HepG2 (cell line): ENCODE data around the gene PLA1A. TPM values are rescaled to one million over a fixed set of nuclear protein-coding genes. Genes with fewer than 3 reads are reported as not detected.

Source experiments
- ATAC-seq: fragments of 200-7000 bp; cut with Tn5 transposase; 3 replicates; pipeline ENCODE4 v1.9.1; 2020; ENCODE audit warnings: mild to moderate bottlenecking, moderate library complexity
- BruUV-seq: library from RNA; stranded (reverse); fragments of 400-500 nt; replicated peaks from 2 replicates; lab custom pipeline; 2021; lab: Mats Ljungman, UMichigan
- CTCF ChIA-PET: fragments of 300-600 bp; formaldehyde crosslinking; extraction: SDS; loops from one replicate; lab custom pipeline; 2021; ENCODE audit warnings: low total read pairs, inconsistent platforms, low intra/inter-chr PET ratio; lab: Yijun Ruan, JAX
- POLR2A ChIA-PET: fragments of 350-600 bp; sonication (Branson Sonifier 250); formaldehyde crosslinking; loops from one replicate; lab custom pipeline; 2020; ENCODE audit warnings: antibody characterized with exemption, inconsistent platforms; lab: Yijun Ruan, JAX
- DNase-seq: peaks from one replicate; pipeline ENCODE4 v3.0.0-alpha.2; 2015; ENCODE audit warnings: low spot score
- FAIRE-seq: peaks from 3 replicates; lab custom pipeline; 2011; peaks lifted over from hg19 to GRCh38; lab: Jason Lieb, UNC
- H2AFZ ChIP-seq: one replicate; pipeline ENCODE4 v1.6.1; 2011; ENCODE audit warnings: low read length, inconsistent platforms
- H3K27ac ChIP-seq: fragments of 300-600 bp; 3 replicates; pipeline ENCODE4 v1.8.0; 2011; ENCODE audit warnings: mixed run types, mild to moderate bottlenecking, mixed read lengths, low read length, inconsistent platforms; ENCODE audit not compliant: insufficient read depth; ENCODE audit errors: extremely low read length
- H3K27me3 ChIP-seq, 2 experiments: fragments of 200-600 bp in 1 of 2; 2 replicates in 1 of 2; 3 replicates in 1 of 2; pipeline versions ENCODE4 v1.6.0 to v1.8.0; 2011; ENCODE audit warnings: low read length in 2 of 2, mild to moderate bottlenecking in 2 of 2, moderate library complexity in 2 of 2, inconsistent platforms in 1 of 2; ENCODE audit not compliant: insufficient read depth in 2 of 2, control insufficient read depth in 1 of 2
- H3K36me3 ChIP-seq, 2 experiments: fragments of 200-600 bp in 1 of 2; replicated peaks in 1 of 2; 2 replicates in 1 of 2; 3 replicates in 1 of 2; pipeline versions ENCODE4 v1.5.1 to v1.8.0; 2011; ENCODE audit warnings: low read length in 2 of 2, inconsistent platforms in 1 of 2; ENCODE audit not compliant: insufficient read depth in 2 of 2, control insufficient read depth in 1 of 2
- H3K4me1 ChIP-seq: 2 replicates; pipeline ENCODE4 v1.5.1; 2012; ENCODE audit warnings: low read length, inconsistent platforms; ENCODE audit not compliant: insufficient read depth
- H3K4me2 ChIP-seq: 2 replicates; pipeline ENCODE4 v1.6.0; 2011; ENCODE audit warnings: low read depth, low read length, inconsistent platforms
- H3K4me3 ChIP-seq, 3 experiments: fragments of 200-600 bp in 1 of 3; sonication (generic), shearing (Covaris generic) in 1 of 3; replicated peaks in 1 of 3; 2 replicates each; pipeline ENCODE4 v1.5.1; 2011 to 2016; ENCODE audit warnings: low read length in 3 of 3, inconsistent platforms in 2 of 3, low read depth in 2 of 3, mild to moderate bottlenecking in 2 of 3, control low read depth in 1 of 3, mixed read lengths in 1 of 3; ENCODE audit not compliant: insufficient read depth in 1 of 3
- H3K79me2 ChIP-seq: one replicate; pipeline ENCODE4 v1.6.1; 2011; ENCODE audit warnings: low read length, inconsistent platforms; ENCODE audit not compliant: insufficient read depth
- H3K9ac ChIP-seq: 2 replicates; pipeline ENCODE4 v1.6.0; 2011; ENCODE audit warnings: mild to moderate bottlenecking, low read depth, low read length, inconsistent platforms; ENCODE audit not compliant: insufficient read depth
- H3K9me3 ChIP-seq: 2 replicates; pipeline ENCODE4 v1.5.1; 2012; ENCODE audit warnings: mild to moderate bottlenecking, low read length
- H4K20me1 ChIP-seq: 2 replicates; pipeline ENCODE4 v1.6.0; 2011; ENCODE audit warnings: inconsistent platforms, mild to moderate bottlenecking, low read length, moderate library complexity; ENCODE audit not compliant: insufficient read depth
- ESRRA ChIP-seq: sonication (generic); formaldehyde crosslinking; IDR thresholded peaks from 2 replicates; pipeline ENCODE4 v1.5.1; 2020; ENCODE audit warnings: mild to moderate bottlenecking, low read depth, missing genetic modification reagents
- KLF11 ChIP-seq: IDR thresholded peaks from 2 replicates; pipeline ENCODE4 v1.6.1; 2016; ENCODE audit warnings: missing compliant biosample characterization
- MAFF ChIP-seq: IDR thresholded peaks from 2 replicates; pipeline ENCODE4 v1.6.1; 2011; ENCODE audit warnings: low read depth, low read length, improper control_type of control experiment
- SMAD1 ChIP-seq: sonication (generic); formaldehyde crosslinking; IDR thresholded peaks from 2 replicates; pipeline ENCODE4 v1.4.0; 2020; ENCODE audit warnings: missing genetic modification reagents, low read depth, mild to moderate bottlenecking, borderline replicate concordance
- SRSF1 ChIP-seq: fragments of 200-400 bp; formaldehyde crosslinking; optimal IDR thresholded peaks from 2 replicates; pipeline ENCODE3; 2017; ENCODE audit warnings: mild to moderate bottlenecking, low read depth, low read length, moderate library complexity
- ZNF331 ChIP-seq: sonication (generic); formaldehyde crosslinking; IDR thresholded peaks from 2 replicates; pipeline ENCODE4 v1.4.0; 2020; ENCODE audit warnings: missing genetic modification reagents
- ZNF557 ChIP-seq: sonication (generic); formaldehyde crosslinking; IDR thresholded peaks from 2 replicates; pipeline ENCODE4 v1.4.0; 2020; ENCODE audit warnings: missing genetic modification reagents
- ZNF839 ChIP-seq: sonication (generic); formaldehyde crosslinking; IDR thresholded peaks from 2 replicates; pipeline ENCODE4 v1.4.0; 2020; ENCODE audit warnings: missing genetic modification reagents, mild to moderate bottlenecking, borderline replicate concordance
- WGBS: methylation state at CpG from one replicate; pipeline ENCODE4 v1.1.6; 2017; ENCODE audit warnings: low lambda C conversion rate; 5-methylcytosine and 5-hydroxymethylcytosine counted together
- in situ Hi-C: cut with HindIII; loops from 2 replicates; pipeline ENCODE4 v1.10.0; 2017; ENCODE audit warnings: low pct_unique_long_range_greater_than_20kb; ENCODE audit not compliant: extremely low pct_ligation_motif_present
- intact Hi-C: fragments of 100-400 bp; cut with micrococcal nuclease; formaldehyde crosslinking; loops from one replicate; pipeline ENCODE4 v1.10.0; 2022; ENCODE audit not compliant: unreplicated experiment
- polyA plus RNA-seq, 8 experiments: library from polyadenylated mRNA; depleted of rRNA in 3 of 8; stranded (reverse) in 7 of 8; unstranded in 1 of 8; fragments of >200 nt; fragmentation: Illumina TruSeq in 4 of 8; extraction: Trizol in 4 of 8; gene quantifications; 2 replicates each; pipeline versions ENCODE4 v1.2.1 to v1.2.3, GENCODE V29; 2011 to 2016; ENCODE audit warnings: low read depth in 4 of 8, missing spikeins in 1 of 8, mixed read lengths in 1 of 8; ENCODE audit not compliant: insufficient read depth in 1 of 8
- total RNA-seq, 5 experiments: library from RNA; depleted of rRNA; stranded (reverse); fragments of >200 nt; fragmentation: Illumina TruSeq; extraction: Trizol; gene quantifications; 2 replicates each; pipeline ENCODE4 v1.2.3, GENCODE V29; 2016; ENCODE audit warnings: low read depth in 1 of 5
- TF ChIP-seq, protein P1 (sequence below): sonication (generic); formaldehyde crosslinking; IDR thresholded peaks from 2 replicates; pipeline ENCODE4 v1.5.0; 2020; ENCODE audit warnings: missing genetic modification reagents
- TF ChIP-seq, protein P2 (sequence below): fragments of 450-650 bp; IDR thresholded peaks from 2 replicates; pipeline ENCODE4 v1.6.1; 2017; ENCODE audit warnings: mild to moderate bottlenecking

Gene PLA1A
- total and polyA plus RNA-seq, 2 of the 13 experiments (the other 11 are each of a cell fraction or from before 2014, with no cell fraction given): 0.11 to 0.18 TPM

DNA sequence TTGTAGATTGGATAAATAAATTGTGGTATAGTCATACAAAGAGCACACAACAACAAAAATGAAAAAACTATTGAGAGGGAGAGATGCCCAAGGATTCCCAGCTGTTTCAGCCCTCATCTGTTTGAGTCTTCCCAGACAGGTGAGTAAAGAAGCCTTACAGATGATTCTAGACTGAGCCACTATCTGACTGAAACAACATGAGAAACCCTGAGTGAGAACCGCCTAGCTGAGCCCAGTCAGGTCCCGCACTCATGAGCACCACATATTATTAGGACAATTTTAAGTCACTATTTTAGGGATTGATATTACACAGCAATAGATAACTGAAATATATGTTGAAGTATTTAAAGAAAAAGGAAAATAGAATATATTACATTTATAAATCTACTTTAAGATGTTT is 43.7 kb downstream of the PLA1A start:
- FAIRE-seq: no peak
- Histone ChIP-seq H4K20me1 (no peaks in the 10 kb centered on the region), H3K4me1 (peaks cover 14% of the 10 kb centered on the region), H3K79me2 (no peaks in the 10 kb centered on the region), H2AFZ (no peak overlapping the region), H3K9ac (no peak overlapping the region), H3K36me3 (no peaks in the 10 kb centered on the region), H3K27ac (no peak overlapping the region), H3K4me2 (no peak overlapping the region), H3K9me3 (no peaks in the 10 kb centered on the region), H3K4me3 (no peak overlapping the region), H3K27me3 (no peaks in the 10 kb centered on the region)
- peak; percentile 97 for TF ChIP-seq ZNF331
- TF ChIP-seq, protein P1, sequence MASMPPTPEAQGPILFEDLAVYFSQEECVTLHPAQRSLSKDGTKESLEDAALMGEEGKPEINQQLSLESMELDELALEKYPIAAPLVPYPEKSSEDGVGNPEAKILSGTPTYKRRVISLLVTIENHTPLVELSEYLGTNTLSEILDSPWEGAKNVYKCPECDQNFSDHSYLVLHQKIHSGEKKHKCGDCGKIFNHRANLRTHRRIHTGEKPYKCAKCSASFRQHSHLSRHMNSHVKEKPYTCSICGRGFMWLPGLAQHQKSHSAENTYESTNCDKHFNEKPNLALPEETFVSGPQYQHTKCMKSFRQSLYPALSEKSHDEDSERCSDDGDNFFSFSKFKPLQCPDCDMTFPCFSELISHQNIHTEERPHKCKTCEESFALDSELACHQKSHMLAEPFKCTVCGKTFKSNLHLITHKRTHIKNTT (CRISPR knock-in tag): no peak
- ChIA-PET POLR2A (no interaction called here), CTCF (no interaction called here)
- no TSS peak for BruUV-seq
- intact Hi-C loops (no loop called here), in situ Hi-C loops (no loop called here)
- WGBS: 97% methylated on average over 2 of the region's 2 CpGs
- no peak for ATAC-seq
- no peak for DNase-seq

DNA sequence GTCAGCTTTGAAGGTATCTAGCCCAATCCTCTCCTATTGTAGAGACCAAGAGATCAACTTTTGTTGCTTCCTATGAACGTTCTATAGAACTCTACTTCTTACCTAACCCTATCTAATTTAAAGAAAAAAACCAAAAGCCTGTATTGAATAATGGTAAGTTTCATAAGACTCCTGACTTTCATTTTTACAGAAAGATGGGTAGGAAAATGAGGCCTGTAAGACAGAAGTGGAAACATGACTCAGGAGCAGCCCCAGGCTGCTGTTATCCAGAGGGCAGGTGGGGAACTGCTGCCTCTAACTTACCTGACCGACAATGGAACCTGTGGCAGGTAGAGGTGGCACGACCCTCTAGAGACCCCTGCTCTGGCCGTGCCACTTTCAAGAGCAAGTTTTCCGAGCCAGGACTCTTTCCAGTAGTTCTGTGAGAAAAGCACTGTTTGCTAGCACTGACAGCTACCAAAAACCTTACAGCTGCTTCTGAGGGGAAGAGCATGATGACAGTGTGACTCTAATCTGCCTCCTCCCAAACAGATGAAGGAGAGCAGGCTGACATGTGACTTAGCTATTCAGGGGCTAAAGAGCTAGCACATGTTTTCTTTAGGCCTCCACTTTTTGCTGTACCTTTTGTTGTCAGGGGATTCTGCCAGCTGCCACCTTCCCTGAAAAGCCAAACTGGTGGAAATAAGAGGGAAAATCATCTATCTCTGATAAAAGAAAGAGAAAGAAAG is 45.2 kb downstream of the PLA1A start:
- Histone ChIP-seq H2AFZ (no peak overlapping the region), H3K79me2 (no peaks in the 10 kb centered on the region), H3K4me2 (no peak overlapping the region), H3K4me1 (peaks cover 19% of the 10 kb centered on the region), H3K4me3 (no peak overlapping the region), H3K9me3 (no peaks in the 10 kb centered on the region), H3K27me3 (no peaks in the 10 kb centered on the region), H3K36me3 (no peaks in the 10 kb centered on the region), H3K27ac (no peak overlapping the region), H3K9ac (no peak overlapping the region), H4K20me1 (no peaks in the 10 kb centered on the region)
- ATAC-seq (no peak), FAIRE-seq (no peak), DNase-seq (no peak)
- POLR2A ChIA-PET: no interaction called here
- CTCF ChIA-PET: no interaction called here
- TF ChIP-seq, protein P2, sequence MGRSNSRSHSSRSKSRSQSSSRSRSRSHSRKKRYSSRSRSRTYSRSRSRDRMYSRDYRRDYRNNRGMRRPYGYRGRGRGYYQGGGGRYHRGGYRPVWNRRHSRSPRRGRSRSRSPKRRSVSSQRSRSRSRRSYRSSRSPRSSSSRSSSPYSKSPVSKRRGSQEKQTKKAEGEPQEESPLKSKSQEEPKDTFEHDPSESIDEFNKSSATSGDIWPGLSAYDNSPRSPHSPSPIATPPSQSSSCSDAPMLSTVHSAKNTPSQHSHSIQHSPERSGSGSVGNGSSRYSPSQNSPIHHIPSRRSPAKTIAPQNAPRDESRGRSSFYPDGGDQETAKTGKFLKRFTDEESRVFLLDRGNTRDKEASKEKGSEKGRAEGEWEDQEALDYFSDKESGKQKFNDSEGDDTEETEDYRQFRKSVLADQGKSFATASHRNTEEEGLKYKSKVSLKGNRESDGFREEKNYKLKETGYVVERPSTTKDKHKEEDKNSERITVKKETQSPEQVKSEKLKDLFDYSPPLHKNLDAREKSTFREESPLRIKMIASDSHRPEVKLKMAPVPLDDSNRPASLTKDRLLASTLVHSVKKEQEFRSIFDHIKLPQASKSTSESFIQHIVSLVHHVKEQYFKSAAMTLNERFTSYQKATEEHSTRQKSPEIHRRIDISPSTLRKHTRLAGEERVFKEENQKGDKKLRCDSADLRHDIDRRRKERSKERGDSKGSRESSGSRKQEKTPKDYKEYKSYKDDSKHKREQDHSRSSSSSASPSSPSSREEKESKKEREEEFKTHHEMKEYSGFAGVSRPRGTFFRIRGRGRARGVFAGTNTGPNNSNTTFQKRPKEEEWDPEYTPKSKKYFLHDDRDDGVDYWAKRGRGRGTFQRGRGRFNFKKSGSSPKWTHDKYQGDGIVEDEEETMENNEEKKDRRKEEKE: no peak
- TF ChIP-seq MAFF: no peak
- TF ChIP-seq ZNF557 (CRISPR knock-in tag): no peak
- no peak for TF ChIP-seq SRSF1
- no peak for TF ChIP-seq SMAD1 (CRISPR knock-in tag)
- no peak for TF ChIP-seq ESRRA (CRISPR knock-in tag)
- no peak for TF ChIP-seq KLF11 (CRISPR knock-in tag)
- no peak for TF ChIP-seq ZNF839 (CRISPR knock-in tag)
- BruUV-seq: no TSS peak
- in situ Hi-C loops: no loop called here
- 63% methylated on average over 5 of the region's 5 CpGs for WGBS
- intact Hi-C loops: no loop called here
